HCEC 1CT (cell line): Measurements from ENCODE around the gene LAMC1.

Experiments used
- DNase-seq: peaks from one replicate; pipeline ENCODE4 v3.0.0-alpha.2; 2017

Gene LAMC1

DNA sequence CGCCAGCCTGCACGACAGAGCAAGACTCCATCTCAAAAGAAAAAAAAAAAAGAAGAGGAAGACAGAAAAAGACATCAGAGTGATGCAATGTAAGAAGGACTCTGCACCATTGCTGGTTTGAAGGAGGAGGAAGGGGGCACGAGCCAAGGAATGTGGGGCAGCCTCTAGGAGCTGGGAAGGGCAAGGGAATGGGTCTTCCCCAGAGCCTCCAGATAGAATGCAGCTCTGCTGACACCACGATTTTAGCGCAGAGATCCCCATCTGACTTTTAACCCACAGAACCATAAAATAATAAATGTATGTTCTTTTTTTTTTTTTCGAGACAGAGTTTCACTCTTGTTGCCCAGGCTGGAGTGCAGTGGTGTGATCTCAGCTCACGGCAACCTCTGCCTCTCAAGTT is 129.0 kb downstream of the LAMC1 start:
- no peak for DNase-seq

DNA sequence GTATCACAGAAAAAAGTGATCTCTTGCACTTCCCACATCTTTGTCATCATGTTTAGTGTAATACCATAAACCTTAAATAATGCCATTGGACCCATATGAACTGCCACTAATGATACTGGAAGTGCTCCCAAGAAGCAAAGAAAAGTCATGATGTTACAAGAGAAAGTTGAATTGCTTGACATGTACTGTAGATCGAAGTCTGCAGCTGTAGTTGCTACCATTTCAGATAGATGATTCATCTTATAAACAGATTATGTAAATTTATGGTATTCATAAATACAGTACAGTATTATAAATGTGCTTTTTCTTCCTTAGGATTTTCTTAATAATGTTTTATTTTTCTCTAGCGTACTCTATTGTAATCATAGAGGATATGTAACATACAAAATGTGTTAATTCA is 132.7 kb downstream of the LAMC1 start:
- peak; percentile 60 for DNase-seq

DNA sequence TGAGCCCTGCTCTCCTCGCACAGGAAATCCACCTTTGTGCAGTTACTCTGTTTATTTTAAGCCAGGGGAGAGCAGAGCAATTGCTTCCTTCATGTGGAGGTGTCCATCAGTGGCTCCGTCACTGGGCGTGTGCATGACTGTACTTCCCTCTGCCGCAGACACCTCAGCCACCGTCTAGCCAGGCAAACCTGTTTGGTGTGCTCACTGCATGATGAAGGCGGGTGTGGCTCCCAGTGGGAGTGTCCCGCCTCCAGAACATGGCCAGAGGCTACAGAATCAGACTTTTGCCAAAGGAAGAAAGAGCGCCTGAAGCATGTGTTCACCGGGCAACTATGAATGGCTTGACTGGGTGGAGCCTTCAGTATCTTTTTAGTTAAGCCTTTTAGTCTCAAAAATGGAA is 136.7 kb downstream of the LAMC1 start:
- no peak for DNase-seq

GRCh38 chr1:183161391-183161790 is 138.2 kb downstream of the LAMC1 start:
- DNase-seq, result no peak

- peak; percentile 92 for DNase-seq
Measured at GRCh38 chr1:183163316-183163715, 140.1 kb downstream of the LAMC1 start.

DNA sequence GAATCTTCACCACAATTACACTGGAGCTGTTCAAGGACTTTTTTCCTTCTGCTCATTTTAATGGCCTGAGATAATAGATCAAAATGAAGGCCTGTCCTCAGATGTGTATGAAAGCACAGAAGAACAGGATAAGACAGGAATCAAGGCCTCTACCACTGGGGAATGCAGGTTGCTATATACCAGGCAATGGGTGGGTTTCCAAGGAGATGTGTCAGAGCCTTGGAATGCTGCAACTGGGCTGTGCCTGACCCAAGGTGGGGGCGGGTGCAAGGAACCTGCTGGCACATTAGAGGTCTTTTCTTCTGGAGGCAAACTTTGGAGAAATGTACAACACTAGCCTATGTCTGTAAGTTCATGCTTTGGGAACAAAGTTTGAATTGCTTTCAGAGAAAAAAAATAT is 141.1 kb downstream of the LAMC1 start:
- DNase-seq, result peak; percentile 64

GRCh38 chr1:183164963-183165362 is 141.7 kb downstream of the LAMC1 start:
- no peak for DNase-seq

DNA sequence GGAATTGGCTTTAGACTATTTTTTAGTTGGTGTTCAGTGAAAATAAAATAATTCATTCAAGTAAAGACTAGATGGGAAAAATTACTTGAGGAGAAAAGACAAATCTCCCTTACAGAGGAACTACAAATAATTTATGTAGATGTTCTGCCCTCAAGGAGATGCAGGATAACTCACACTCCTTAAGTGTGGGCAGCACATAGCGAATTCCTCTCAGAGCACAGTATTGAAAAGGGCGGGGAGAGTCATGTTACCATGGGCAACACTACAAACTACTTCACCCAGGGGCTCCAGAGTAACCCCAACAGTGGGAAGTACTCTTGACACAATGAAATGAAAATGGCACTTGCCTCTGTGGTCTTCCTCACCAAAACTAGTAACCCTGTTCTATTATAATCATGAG is 142.2 kb downstream of the LAMC1 start:
- DNase-seq, result no peak

- no peak for DNase-seq
Measured at GRCh38 chr1:183166454-183166853, 143.2 kb downstream of the LAMC1 start.

DNA sequence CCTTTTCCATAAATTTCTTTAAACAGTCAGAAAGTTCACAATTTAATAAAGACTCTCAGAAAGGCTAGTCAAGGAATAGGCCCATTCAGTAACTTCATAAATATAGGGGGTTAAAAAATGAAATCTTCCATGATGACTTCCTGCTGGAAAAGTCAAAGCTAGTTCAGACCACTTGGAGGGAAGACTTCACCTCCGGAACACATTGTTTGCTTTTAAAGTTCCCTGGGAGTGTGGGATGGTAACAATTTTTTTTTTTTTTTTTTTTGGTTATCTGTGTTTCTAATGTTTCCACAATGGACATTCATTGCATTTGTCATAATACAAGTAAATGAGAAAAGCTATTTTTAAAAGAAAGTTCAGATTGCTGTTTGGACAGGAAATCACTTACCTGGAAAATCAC is 144.5 kb downstream of the LAMC1 start:
- no peak for DNase-seq

- DNase-seq, result no peak
Measured at GRCh38 chr1:183168308-183168707, 145.1 kb downstream of the LAMC1 start.

DNA sequence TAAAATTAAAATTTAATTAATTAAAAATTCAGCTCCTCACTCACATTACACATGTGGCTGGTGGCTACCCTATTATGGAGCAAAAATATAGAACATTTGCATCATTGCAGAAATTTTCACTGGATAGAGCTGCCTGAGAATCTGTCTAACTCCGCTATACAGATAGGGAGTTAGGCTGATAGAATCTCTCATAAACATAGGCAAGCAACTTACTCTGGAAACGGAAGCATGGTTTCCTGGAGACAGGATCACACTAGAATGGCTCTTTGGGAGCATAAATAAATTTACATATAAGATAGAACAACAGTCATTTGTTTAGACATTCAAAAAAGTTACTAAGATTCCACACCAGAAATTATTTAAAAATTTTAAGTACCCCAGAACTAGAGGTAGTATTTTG is 150.6 kb downstream of the LAMC1 start:
- DNase-seq, result no peak

- DNase-seq, result no peak
Measured at GRCh38 chr1:183175631-183176030, 152.4 kb downstream of the LAMC1 start.

GRCh38 chr1:183178545-183178944 is 155.3 kb downstream of the LAMC1 start:
- no peak for DNase-seq

- DNase-seq, result no peak
Measured at GRCh38 chr1:183179033-183179432, 155.8 kb downstream of the LAMC1 start.

DNA sequence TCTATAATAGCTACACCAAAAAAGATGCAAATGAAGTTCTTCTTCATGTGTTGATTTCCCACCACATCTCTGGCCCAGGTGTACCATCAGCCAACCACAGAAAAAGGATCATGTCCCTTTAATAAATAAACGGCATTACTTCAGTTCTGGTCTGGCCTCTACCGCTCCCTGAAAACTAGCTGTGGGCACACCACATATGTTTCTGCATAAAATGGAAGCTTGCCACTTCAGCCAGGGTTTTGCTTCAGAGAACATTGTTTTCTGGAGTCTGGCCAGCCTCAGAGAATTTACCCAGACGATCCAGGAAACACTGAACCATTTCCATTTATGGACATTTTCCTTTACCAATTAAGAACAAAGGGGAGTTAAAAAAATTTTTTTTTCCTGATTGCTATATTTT is 157.0 kb downstream of the LAMC1 start:
- DNase-seq, result peak; percentile 83

GRCh38 chr1:183180634-183181056 is 157.4 kb downstream of the LAMC1 start:
- DNase-seq, result peak; percentile 29

DNA sequence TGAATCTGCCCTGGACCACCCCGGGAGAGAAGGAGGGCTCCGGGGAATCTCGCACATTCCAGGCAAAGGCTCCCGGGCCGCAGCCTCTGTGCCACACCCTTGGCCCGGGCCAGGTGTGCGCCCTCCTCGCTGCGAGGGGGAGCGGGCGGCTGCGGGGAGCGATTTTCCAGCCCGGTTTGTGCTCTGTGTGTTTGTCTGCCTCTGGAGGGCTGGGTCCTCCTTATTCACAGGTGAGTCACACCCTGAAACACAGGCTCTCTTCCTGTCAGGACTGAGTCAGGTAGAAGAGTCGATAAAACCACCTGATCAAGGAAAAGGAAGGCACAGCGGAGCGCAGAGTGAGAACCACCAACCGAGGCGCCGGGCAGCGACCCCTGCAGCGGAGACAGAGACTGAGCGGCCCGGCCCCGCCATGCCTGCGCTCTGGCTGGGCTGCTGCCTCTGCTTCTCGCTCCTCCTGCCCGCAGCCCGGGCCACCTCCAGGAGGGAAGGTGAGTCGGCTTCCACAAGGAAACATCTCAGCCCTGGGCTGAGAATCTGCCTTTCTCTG is 162.8 kb downstream of the LAMC1 start, which contains the start of gene LAMC2:
LAMC2 (plus strand) TSS at position 324 of the 550 bp plus-strand sequence; CDS start at position 413, 89 bp downstream.
- DNase-seq, result no peak

DNA sequence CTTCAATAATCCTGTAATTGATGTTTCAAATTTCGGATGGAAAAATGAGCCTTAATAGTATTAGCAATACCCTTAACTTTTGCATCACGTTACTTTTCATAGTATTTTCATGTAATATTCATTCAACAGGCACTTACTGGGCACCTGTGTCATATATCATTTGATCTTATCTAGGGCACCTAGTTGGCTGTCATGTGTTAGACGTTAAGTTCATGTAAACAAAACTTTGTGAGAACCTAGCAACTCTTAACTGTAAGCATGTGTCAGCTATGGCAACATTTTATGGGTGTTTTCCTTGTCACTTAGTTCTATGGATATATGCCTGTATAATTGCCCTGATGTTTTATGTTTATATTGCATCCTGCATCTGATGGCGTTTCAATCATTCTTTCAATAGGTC is 163.6 kb downstream of the LAMC1 start:
- no peak for DNase-seq

- no peak for DNase-seq
Measured at GRCh38 chr1:183188240-183188639, 165.0 kb downstream of the LAMC1 start.

DNA sequence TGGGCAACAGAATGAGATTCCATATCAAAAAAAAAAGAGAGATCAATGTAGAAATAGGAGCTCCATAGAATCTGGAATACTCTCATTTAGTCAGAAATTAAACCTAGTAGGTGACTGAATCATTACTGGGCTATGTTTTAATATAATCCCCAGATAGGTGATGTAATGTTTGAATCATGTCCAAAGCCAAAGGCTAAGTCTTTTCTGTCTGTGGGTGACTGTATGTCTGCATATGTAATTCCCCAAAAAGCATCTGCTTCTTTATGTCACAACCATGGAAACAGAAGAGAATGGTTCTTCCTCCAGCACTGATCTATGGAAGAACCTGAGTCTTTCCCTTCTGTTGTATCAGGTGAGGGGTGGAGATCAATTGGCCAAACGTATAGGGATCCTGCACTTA is 168.6 kb downstream of the LAMC1 start:
- peak; percentile 91 for DNase-seq

- no peak for DNase-seq
Measured at GRCh38 chr1:183193963-183194525, 170.8 kb downstream of the LAMC1 start.

- no peak for DNase-seq
Measured at GRCh38 chr1:183194527-183195141, 171.4 kb downstream of the LAMC1 start.

DNA sequence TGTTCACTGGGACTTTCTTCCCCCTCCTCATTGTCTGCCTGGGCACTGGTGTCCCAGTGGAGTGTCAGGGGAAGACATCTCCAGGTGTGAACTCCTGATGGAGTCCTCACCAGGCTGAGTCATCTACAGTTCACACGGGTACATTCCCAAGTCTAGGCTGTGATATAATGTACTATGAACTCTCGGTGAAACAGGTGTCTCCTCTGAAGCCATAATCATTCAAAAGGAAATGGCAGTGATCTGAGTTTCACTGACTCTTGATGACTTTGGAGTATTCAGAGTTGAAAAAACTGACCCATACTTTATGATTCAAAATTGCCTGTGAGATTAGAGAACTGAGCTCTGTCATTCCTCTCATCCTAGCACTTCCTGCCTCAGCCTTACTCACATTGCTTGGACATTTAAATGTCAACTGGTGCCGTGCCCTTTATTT is 171.9 kb downstream of the LAMC1 start:
- DNase-seq, result peak; percentile 49
